ENCODE results near the gene LYSMD1.

GRCh38 chr1:151199873-151200581, 34.3 kb upstream of the LYSMD1 start:
- TF ChIP-seq CTCF (IDR thresholded peaks at IDR 0.05 in 8 of 11, conservative IDR thresholded peaks at IDR 0.05 in 3 of 11): no peak
- no peak for TF ChIP-seq POLR2A (IDR thresholded peaks at IDR 0.05)
- TF ChIP-seq POLR2AphosphoS5 (IDR thresholded peaks at IDR 0.05): no peak
